ENCODE measurements around the gene ZNF296. TPM values are rescaled to one million over a fixed set of nuclear protein-coding genes. Genes with fewer than 3 reads are reported as not detected.
"Not testable (repeated sequence)": the region's sequence is repeated elsewhere in the genome, so short reads cannot be mapped to it uniquely, and the experiment has no call there.

ZNF296 gene
- total RNA-seq, 1 experiment from 2014 or later = not detected

DNA sequence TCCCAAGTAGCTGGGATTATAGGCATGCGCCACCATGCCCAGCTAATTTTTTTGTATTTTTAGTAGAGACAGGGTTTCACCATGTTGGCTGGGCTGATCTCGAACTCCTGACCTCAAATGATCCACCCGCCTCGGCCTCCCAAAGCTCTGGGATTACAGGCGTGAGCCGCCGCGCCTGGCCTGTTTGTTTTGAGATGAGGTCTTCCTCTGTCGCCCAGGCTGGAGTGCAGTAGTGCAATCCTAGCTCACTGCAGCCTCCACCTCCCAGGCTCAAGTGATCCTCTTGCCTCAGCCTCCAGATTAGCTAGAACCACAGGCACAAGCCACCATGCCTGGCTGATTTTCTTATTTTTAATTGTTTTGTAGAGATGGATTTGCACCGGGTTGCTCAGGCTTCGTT, 30.1 kb upstream of the ZNF296 start:
- in situ Hi-C loops (cut with HindIII; ENCODE audit: low pct_unique_long_range_greater_than_20kb, low sequenced_read_pairs); DNase-seq (ENCODE audit: low read depth): not testable (repeated sequence)

DNA sequence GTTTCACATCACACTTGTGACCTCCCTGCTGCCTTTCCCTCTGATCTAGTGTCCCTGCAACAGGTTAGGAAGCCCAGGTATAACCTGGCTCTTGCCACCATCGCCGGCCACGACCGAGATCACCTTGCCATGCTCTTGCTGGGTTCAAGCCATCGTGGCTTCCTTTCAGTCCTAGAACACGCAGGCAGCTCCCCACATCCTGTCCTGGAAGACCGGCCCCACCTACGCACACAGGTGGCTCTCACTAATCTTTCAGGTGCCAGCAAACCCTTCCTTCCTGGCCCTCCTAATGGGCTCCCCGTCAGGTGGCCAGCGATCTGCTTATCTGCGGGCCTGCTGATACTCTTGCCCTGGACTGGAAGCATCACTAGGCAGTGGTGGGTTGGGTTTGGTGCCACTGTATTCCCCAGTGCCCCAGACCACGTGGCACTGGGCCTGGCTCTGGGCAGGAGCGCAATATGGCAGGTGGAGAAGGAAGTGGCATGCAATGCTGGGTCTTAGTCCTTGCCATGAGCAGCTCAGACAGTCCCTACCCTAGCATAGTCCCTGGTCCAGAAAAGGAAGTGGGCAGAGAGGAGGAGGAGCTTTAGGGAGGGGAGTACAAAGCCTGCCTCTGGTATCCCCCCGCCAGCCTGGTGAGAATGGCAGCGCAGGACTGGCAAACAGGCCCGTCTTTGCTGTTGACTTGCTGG, 28.5 kb upstream of the ZNF296 start:
- in situ Hi-C loops (cut with HindIII; ENCODE audit: low pct_unique_long_range_greater_than_20kb, low sequenced_read_pairs) = no loop called here
- no peak for DNase-seq (ENCODE audit: low read depth)

DNA sequence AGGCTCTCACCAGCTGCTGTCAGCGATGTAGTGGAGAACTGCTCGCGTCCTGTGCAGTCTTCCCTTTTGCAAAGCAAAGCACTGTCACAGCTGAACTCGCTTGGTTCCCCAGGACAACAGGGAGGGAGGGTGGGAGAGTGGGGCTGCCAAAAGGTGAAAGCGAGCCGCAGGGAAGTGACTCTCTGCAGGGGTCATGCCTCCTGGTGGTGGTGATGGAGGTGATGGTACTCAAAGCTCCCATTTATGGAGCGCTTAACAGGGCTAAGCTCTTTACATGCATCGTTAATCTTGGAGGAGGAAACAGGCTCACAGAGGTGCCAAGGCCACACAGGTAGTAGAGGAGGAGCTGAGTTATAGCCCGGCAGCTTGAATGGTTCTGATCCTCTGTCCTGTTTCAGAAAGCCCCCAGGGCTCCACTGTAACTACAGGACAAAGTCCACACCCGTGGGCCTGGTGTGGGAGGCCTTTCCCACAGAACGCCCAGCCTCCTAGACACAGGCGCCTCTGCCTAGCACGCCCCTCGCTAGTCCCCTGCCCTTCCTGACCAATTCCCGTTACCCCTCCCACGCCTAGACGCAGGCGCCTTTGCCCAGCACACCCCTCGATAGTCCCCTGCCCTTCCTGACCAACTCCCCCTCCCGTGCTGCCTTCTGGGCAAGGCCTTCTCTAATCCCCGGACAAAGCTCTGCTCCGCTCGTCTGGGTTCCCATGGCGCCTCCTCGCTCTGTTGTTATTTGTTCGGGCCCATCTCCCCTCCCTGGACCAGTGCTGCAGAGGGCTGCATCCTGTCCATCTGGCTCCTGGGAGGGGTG, 27.4 kb upstream of the ZNF296 start:
- DNase-seq (ENCODE audit: low read depth) = peak; percentile 72
- in situ Hi-C loops (cut with HindIII; ENCODE audit: low pct_unique_long_range_greater_than_20kb, low sequenced_read_pairs) = no loop called here

DNA sequence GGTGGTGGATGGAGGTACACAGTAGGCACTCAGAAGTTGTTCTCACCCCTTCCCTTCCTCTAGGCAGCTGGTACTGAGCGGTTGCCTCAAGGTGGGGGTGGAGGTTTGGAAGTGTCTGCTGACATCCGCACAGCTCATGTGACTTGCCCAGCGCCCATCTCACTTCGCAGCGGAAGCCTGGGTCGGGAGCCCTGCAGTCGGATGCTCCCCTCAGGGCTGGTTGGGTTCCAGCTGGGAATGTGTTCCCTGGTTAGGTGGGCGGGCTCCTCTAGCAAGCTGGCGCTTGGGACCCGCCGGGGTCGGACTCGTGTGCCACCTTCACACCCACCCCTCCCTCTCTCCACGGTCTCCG, 26.9 kb upstream of the ZNF296 start:
- no peak for DNase-seq (ENCODE audit: low read depth)
- in situ Hi-C loops (cut with HindIII; ENCODE audit: low pct_unique_long_range_greater_than_20kb, low sequenced_read_pairs) = no loop called here

DNA sequence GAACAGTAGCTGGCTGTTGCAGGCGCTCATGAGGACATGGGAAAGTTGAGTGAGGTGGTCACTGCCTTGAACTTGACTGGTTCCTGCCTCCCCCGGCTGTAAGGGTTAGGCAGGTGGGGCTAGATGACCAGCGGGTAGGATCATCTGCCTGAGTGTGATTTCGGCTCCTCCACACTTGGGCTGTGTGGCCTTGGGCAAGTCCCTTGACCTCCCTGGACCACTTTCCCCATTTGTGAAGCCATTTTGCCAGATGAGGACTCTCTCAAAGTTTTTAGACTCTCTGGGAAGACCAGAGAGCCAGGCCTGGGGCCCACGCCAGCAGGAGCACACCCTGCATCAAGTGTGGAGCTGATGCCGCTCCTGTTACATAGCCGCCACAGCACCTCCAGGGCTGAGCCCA, 26.2 kb upstream of the ZNF296 start:
- in situ Hi-C loops (cut with HindIII; ENCODE audit: low pct_unique_long_range_greater_than_20kb, low sequenced_read_pairs) = no loop called here

DNA sequence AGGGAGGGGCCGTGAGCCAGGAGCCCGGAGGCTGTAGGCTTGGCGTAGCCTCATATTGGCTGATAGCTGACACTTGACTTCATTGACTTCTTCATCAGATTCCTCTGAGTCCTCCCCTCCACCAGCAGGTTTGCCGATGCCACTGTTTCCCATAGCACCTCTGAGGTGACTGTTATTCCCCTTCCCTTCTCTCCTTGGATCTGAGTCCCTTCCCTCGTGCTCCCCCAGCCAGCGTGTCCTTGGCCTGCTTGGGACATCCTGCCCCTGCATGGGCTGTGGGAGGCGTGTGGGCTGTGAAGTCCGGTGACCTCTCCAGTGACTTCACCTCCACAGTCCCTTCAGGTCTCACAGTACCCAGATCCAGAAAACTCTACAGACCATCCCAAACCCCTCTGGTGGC, 25.5 kb upstream of the ZNF296 start:
- DNase-seq (ENCODE audit: low read depth) = no peak
- in situ Hi-C loops (cut with HindIII; ENCODE audit: low pct_unique_long_range_greater_than_20kb, low sequenced_read_pairs) = no loop called here

More for the DNA sequence above, 26.2 kb upstream of the ZNF296 start:
- DNase-seq (ENCODE audit: low read depth) = no peak

DNA sequence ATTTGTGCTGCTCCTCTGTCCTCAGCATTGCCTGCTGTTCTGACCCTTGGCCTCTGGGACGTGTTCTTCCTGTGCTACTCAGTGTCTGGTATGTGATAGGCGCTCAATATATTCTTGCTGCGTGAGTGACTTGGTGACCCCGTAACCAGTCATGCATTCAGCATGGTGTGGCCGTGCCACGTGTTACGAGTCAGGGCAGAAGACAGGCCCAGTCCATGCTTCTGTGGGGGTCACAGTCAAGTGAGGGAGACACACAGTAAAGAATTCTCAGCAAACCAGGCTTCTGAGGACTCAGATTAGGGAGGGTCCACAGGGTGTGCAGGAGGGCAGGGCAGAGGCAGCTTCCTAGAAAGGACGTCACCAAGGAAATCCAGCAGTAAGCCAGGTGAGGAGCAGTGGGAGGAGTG, 24.6 kb upstream of the ZNF296 start:
- in situ Hi-C loops (cut with HindIII; ENCODE audit: low pct_unique_long_range_greater_than_20kb, low sequenced_read_pairs) = no loop called here
- peak; percentile 93 for DNase-seq (ENCODE audit: low read depth)

DNA sequence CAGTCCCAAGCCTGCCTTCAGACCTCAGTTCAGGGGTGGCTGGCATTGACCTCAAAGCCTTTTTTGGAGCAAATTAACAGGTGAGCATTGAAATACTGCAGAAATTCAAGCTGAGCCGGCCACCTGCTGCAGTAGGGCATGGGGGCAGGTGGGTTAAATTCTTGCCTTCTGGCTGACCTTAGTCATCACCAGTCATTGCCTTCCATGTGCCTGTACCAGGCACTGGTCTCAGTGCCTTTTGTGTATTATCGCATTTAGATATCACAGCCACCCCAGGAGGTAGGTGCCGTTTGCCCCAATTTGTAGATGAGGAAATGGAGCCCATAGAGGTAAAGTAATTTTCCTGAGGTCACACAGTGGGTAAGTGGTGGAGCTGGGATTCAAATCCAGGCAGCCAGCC, 23.9 kb upstream of the ZNF296 start:
- no peak for DNase-seq (ENCODE audit: low read depth)
- in situ Hi-C loops (cut with HindIII; ENCODE audit: low pct_unique_long_range_greater_than_20kb, low sequenced_read_pairs) = no loop called here

DNA sequence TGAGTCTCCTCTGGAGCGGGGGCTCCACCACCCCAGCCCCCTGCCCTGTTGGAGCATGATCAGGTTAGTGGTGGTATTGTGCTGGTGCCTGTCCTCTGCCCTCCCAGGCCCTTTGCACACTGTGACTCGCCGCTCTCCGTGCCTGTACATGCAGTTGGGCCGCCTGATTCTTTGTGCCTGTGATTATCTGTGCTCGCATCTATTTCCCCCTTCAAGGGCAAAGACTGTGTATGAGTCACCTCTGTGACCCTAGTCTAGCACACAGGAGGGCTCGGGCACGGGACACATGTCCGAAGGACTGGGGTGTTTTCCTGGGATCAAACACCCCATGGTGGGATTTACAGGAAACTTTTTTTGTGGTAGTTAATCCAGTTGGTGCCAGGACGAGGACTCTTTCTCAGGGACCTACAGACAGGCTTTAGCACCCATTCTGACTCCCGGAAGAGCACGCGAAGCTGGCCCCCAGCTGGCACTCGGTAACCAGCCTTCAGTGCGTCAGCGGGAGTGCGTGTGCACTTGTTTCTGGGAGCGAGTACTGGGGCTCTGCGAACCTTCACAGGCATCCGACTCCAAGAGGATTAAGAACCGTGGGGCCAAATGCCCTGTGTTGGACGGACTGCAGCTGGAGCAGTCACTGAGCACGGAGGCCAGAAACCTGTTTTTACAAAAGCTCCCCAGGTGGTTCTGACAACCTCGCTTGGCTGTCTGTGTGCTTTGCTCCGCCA, 23.4 kb upstream of the ZNF296 start:
- no peak for DNase-seq (ENCODE audit: low read depth)
- in situ Hi-C loops (cut with HindIII; ENCODE audit: low pct_unique_long_range_greater_than_20kb, low sequenced_read_pairs) = no loop called here

DNA sequence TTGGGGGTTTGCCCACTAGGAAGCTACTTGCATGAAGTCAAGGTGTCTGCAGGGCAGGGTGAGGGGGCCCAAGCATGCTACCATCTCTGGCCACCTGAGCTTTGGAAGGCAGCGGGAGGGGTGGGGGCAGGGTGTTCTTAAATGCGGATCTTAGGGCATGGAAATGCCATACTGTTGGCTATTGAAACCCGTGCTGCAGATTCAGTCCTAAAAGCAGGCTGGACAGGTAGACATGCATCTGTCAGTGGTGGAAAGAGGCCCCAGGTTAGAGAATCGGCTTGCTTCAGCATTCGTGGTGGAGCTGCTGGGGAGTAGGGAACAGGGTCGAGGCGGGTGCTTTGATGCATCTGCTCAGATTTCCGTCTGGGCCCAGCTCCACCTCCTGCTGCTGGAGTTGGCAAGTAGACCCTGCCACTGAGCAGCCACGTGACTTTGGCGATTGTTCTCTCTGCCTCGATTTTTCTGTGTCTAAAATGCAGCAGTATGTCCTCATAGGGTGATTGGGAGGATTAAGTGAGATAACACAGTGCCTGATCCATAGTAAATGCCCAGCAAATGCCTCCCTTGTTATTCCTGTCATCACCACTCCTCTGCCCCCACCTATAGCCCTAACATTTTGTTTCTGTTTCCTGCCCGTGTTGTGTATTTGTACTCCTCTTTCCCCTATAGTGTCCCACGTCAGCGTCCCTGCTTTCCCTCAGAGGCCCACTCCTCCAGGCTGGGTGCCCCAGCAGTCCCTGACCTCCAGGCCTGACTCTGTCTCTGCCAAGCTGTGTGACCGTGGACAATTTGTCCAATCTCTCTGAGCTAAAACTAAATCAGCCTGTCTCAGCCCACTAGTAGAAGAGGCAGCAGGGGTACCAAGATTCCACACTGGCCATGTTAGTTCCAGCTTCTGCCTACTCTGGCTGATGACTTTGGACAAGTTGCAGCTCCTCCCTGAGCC, 22.5 kb upstream of the ZNF296 start:
- no peak for DNase-seq (ENCODE audit: low read depth)
- in situ Hi-C loops (cut with HindIII; ENCODE audit: low pct_unique_long_range_greater_than_20kb, low sequenced_read_pairs) = no loop called here

DNA sequence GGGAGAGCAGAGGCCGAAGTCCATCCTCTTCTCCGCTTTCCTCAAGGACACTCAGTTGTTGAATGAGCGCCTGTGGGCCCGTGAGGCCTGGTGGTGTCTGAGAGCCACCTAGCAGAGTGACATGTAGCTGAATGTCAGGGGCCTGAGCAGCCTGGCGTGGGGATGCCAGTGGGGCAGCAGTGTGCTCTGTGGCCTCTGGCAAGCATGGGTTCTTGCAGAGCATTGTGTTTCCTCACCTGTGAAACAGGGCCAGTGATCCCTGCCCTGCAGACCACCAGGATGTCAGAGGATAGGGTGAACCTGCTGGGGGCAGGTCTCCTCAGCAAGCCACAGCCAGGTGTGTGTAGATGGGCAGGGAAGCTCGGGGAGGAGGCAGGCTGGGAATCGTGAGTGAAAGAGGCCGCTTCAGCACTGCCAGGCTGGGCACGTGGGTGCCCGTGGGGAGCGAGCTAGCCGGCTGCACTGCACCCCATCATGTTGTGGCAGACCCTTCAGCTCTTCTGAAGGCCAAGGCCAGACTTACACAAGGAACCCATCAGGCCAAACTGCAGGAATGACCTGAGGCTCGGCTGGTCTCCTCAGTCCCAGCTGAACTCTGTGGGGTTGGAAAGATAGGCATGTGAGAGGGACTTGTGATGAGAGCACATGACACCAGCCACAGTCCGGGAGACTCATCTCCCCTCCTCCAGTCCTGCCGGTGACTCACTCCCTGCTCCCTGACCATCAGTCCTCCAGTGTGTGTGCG, 21.7 kb upstream of the ZNF296 start:
- in situ Hi-C loops (cut with HindIII; ENCODE audit: low pct_unique_long_range_greater_than_20kb, low sequenced_read_pairs) = no loop called here
- DNase-seq (ENCODE audit: low read depth) = peak; percentile 97

DNA sequence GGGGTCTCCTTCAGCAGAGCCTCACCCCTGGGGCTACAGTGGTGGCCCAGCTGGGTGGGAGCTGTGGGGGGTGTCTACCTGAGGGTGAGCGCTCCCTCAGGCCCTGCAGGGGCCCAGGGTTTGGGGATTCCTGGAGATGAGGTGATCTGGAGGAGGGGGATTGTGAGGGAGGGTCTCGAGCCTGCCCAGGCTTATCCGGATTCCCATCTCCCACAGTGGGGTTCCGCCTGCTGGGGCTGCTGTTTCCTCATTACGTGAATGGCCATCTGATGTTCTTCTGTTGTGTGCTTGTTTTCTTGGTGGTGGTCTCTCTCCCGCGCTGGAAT, 21.1 kb upstream of the ZNF296 start:
- in situ Hi-C loops (cut with HindIII; ENCODE audit: low pct_unique_long_range_greater_than_20kb, low sequenced_read_pairs) = no loop called here
- no peak for DNase-seq (ENCODE audit: low read depth)

DNA sequence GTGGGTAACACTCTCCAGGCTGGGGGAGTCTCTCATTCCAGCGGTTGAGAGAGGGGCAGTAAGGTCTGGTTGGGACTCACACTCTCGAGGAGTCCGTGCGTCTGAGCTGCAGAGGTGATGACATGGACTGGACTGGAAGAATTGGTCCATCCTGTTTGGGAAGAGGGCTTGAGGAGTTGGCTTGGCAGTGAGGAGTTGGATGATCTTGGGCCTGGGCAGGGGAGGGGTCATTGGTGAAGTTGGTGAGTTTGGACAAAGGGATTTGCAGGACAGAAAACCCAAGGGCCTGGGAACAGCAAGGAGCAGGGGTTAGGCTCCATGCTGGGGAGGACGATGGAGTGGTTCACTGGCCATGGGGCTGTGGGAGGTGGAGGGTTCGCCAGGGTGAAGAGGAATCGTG, 20.4 kb upstream of the ZNF296 start:
- in situ Hi-C loops (cut with HindIII; ENCODE audit: low pct_unique_long_range_greater_than_20kb, low sequenced_read_pairs) = no loop called here
- DNase-seq (ENCODE audit: low read depth) = no peak

DNA sequence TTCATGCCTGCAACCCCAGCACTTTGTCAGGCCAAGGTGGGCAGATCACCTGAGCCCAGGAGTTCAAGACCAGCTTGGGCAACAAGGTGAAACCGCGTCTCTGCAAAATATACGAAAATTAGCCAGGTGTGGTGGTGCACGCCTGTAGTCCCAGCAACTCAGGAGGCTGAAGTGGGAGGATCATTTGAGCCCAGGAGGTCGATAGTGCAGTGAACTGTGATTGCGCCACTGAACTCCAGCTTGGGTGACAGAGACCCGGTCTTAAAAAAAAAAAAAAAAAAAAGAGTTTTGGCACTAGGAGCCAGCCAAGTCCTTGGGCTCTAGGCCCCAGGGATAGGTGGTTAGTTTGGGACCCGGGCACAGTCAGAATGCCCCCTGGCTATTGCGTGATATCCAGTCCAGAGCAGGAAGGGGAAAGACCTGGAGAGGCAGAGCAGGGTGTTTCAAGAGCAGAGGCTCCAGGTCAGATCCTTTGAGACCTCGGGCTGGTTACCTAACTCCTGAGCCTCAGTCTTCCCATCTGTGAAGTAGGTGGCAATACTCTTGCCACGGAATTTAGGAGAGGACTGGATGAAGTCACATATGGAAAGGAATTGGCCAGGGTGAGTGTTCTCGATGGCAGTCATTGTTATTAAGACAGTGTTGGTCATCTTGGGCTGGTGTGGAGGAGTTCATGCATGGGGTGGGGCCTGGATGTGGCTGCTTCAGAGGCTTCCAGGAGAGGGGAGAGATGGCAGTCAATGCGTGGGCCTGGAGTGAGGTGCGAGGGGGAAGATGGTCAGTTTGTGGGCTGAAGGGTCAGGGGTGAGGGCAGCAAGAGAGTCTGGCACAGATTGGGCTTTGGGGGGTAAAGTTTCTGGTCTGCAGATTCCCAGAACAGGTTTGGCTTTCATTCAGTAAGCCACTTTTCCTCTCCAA, 19.5 kb upstream of the ZNF296 start:
- no peak for DNase-seq (ENCODE audit: low read depth)
- in situ Hi-C loops (cut with HindIII; ENCODE audit: low pct_unique_long_range_greater_than_20kb, low sequenced_read_pairs) = no loop called here

DNA sequence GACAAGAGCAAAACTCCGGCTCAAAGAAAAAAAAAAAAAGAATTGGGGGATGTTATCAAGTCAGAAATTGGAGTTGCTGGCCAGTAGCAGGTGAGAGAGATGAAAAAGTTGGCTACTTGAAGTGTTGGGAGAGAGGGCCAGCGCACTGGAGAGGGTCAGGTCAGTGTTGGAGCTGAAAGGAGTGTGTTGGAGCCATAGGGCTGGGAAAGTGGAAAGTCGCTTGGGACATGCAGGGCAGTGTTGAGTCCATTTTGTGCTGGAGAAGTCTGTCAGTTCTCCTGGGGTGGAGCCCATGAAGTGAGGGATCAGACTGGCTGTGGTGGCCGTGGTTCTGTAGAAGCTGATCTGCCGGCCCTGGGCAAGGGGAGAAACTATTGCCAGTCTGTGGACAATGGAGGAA, 18.4 kb upstream of the ZNF296 start:
- in situ Hi-C loops (cut with HindIII; ENCODE audit: low pct_unique_long_range_greater_than_20kb, low sequenced_read_pairs) = no loop called here

DNA sequence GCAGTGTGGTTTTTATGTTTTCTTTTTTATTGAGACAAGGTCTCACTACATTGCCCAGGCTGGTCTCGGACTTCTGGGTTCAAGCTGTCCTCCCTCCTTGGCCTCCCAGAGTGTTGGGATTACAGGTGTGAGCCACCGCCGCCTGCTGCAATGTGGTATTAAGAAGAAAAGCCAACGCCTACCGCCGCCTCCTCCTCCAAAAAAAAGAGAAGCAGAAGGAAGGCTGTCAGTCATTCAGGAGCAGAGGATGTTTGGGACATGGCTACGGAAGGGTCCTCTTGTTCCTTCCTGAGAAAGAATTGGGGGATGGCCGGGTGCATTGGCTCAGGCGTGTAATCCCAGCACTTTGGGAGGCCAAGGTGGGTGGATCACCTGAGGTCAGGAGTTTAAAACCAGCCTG, 17.9 kb upstream of the ZNF296 start:
- DNase-seq (ENCODE audit: low read depth) = no peak
- in situ Hi-C loops (cut with HindIII; ENCODE audit: low pct_unique_long_range_greater_than_20kb, low sequenced_read_pairs) = no loop called here

More for the DNA sequence above, 18.4 kb upstream of the ZNF296 start:
- DNase-seq (ENCODE audit: low read depth) = no peak

Measured in Caki2 (cell line).